GM12891 (cell line): Measurements from ENCODE around the gene S100A3.

Experiments used
- PAX5 ChIP-seq: IDR thresholded peaks from 2 replicates; pipeline ENCODE4 v1.6.1; 2011; ENCODE audit warnings: low read length, moderate library complexity, mild to moderate bottlenecking; ENCODE audit not compliant: insufficient read depth, severe bottlenecking
- POLR2A ChIP-seq: IDR thresholded peaks from 2 replicates; pipeline ENCODE4 v1.6.1; 2011; ENCODE audit warnings: low read depth, low read length, control low read depth
- POLR2AphosphoS5 ChIP-seq: IDR thresholded peaks from 2 replicates; pipeline ENCODE4 v1.6.1; 2011; ENCODE audit warnings: low read depth, low read length, control low read depth
- SPI1 ChIP-seq: IDR thresholded peaks from 2 replicates; pipeline ENCODE4 v1.6.1; 2011; ENCODE audit warnings: low read depth, low read length, control low read depth
- TAF1 ChIP-seq: IDR thresholded peaks from 2 replicates; pipeline ENCODE4 v1.6.1; 2011; ENCODE audit warnings: low read depth, low read length, control low read depth

DNA sequence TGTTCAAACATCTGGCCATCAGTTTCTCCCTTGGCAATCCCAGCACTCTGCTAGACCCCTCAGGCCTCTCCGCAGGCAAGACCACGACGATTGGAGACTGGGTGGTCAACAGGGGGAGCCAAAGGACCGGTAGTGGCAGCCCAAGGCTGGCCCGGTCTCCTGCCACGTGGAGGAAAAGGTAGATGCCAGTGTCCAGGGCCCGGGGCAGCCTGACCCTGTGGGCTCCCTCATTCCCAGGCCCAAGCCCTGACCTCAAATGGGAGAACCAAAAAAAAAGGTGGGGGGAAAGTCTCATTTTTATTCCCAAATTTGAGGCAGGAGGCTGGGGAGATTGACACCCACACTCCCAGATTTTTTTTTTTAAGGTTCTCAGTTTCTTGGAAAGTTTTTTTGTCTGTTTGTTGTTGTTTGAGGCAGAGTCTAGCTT lies 38.1 kb downstream of the S100A3 start:
- TF ChIP-seq POLR2A (no peak), POLR2AphosphoS5 (no peak), SPI1 (no peak), PAX5 (no peak), TAF1 (no peak)
